Right lung (tissue), 5 donors: ENCODE data around the gene NSUN6. TPM values are rescaled to one million over a fixed set of nuclear protein-coding genes. Genes with fewer than 3 reads are reported as not detected.

Experiments used
- DNase-seq, 2 donors: peaks; one replicate each; pipeline ENCODE4 v3.0.0-alpha.2; 2013
- polyA plus RNA-seq, 5 donors: library from polyadenylated mRNA; unstranded; fragments of 120-200 nt; gene quantifications; one replicate each; pipeline versions ENCODE4 v1.2.1 to v1.2.3, GENCODE V29; 2013; ENCODE audit warnings: inconsistent platforms in 1 of 5, low replicate concordance in 1 of 5; ENCODE audit not compliant: insufficient read length in 5 of 5, insufficient read depth in 1 of 5

The NSUN6 gene
- polyA plus RNA-seq, 5 donors, result 24.5 to 32.9 (median 29.8) TPM

GRCh38 chr10:18501629-18502028 lies 149.8 kb downstream of the NSUN6 start:
- DNase-seq, result no peak

- no peak for DNase-seq
Observed at GRCh38 chr10:18501198-18501597, 150.2 kb downstream of the NSUN6 start.

- DNase-seq, result no peak
Observed at GRCh38 chr10:18500576-18500975, 150.8 kb downstream of the NSUN6 start.

GRCh38 chr10:18498998-18499397 lies 152.4 kb downstream of the NSUN6 start:
- no peak for DNase-seq

- peak in 1 of 2 donors; percentile 38 for DNase-seq
Observed at GRCh38 chr10:18497806-18498369, 153.5 kb downstream of the NSUN6 start.

Other genes starting within 250 kb of the NSUN6 start
- gene ARL5B, start 7.8 kb upstream of the NSUN6 start, polyA plus RNA-seq, result 10 to 100 TPM; 29.1 to 53.0 (median 40.4) TPM